GM19035 (cell line): Measurements from ENCODE around the gene SCP2D1.
"Not testable (repeated sequence)": the region's sequence is repeated elsewhere in the genome, so short reads cannot be mapped to it uniquely, and the experiment has no call there.

Experiments used
- ATAC-seq: cut with Tn5 transposase; IDR thresholded peaks from one replicate; pipeline ENCODE4 v1.9.1; 2021; ENCODE audit not compliant: unreplicated experiment

SCP2D1 gene

DNA sequence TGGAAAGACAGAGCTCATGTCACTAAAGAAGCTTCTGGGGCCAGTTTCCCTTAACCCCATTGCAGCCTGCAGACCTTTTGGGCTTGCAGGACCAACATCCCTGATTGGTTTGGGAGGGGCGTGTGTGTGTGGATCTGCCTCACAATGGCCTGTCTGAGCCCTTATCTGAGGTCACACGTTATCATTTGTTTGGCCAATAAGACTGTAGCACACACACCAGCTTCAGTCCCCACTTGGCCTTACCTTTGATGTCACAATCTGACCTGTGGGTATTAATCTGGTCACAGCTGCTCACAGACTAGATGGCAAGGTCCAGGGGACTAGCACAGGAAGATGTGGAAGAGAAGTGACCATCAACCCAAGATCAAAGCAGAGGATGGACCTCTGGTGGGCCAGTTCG is at the start of gene SCP2D1:
Gene SCP2D1, plus strand, starts transcription at position 301 of the 400 bp plus-strand sequence. Its CDS starts 33 bp downstream, at position 334.
- no peak for ATAC-seq

DNA sequence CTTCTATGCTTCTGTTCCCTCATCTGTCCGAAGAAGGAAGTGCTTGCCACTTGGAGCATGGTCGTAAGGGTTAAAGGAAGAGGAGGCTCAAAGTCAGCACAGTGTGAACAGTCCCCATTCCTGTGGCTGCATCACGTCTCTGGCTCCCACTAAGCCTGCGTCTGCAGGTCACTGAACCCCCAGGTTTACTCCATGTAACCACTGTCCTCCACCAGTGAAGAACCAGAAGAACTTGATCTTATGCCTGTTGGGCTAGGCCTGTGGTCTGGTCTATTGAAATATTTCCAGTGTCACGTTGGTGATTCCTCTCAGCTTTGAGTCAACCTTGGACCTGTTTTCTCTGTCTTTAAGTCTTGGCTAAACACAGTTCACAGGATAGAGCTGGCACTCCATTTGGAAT is 45.9 kb upstream of the SCP2D1 start:
- no peak for ATAC-seq

GRCh38 chr20:18773566-18773965 is 40.0 kb upstream of the SCP2D1 start:
- no peak for ATAC-seq

DNA sequence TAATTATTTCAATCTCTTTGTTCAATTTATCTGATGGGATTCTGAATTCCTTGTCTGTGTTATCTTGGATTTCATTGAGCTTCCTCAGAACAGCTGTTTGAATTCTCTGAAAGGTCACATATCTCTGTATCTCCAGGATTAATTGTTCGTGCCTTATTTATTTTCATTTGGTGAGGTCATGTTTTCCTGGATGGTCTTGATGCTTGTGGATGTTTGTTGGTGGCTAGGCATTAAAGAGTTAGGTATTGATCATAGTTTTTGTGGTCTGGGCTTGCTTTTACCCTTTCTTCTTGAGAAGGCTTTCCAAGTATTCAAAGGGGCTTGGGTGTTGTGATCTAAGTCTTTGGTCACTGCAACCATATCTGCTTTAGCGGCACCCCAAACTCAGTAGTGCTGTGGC is 39.4 kb upstream of the SCP2D1 start:
- no peak for ATAC-seq

GRCh38 chr20:18775633-18776032 is 38.0 kb upstream of the SCP2D1 start:
- no peak for ATAC-seq

- no peak for ATAC-seq
Measured at GRCh38 chr20:18778690-18779392, 34.7 kb upstream of the SCP2D1 start.

DNA sequence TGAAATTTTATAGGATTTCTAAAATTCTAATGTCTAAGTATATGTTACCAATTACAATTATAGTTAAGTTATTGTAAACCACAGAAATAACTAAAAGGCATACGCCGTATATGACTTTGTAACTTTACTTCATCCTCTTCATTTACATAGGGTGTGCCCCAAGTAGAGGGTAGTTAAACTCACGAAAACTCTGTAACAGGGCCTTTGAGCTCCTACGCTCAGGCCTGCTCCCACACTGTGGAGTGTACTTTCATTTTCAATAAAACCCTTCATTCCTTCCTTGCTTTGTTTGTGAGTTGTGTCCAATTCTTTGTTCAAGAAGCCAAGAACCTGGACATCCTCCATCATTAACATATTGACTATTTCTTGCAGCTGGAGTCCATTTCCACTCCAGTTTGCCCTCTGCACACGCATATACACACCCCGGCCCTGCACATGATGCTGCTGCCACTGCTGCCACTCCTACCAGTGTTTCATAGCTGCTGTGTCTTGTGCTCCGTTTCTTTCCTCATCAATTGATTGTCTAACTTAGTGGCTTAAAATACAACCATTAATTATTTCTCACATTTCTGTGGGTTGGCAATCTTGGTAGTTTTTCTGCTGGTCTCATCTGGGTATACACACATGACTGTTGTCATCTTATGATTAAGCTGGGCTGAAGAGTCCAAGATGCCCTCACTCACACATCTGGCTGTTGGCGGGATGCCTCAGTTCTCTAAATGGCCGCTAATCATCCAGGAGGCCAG is 33.0 kb upstream of the SCP2D1 start:
- no peak for ATAC-seq

GRCh38 chr20:18781509-18781908 is 32.1 kb upstream of the SCP2D1 start:
- no peak for ATAC-seq

DNA sequence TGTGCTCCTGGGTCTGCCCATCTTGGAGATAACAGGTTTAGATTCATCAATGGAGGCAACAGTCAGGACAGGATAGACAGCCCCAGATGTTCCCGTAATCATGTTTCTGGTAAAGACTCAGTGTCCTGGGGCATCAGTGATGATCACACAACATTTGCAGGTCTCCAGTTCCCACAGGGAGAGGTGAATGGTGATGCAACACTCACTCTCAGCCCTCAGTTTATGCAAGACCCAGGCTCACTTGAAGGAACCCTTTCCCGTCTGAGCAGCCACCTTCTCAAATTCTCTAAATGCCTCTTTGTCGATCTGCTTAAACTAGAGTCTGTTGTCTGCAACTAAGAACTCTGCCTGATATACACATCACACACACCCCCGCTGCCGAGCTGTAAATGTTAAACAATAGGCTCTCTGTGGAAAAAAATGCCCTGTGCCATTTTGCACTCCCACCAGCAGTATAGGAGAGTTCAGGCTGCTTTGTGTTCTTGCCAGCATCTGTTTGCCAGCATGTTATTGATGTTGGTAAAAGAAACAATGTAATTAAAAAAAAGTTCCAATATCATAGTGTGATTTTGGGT is 30.1 kb upstream of the SCP2D1 start:
- no peak for ATAC-seq

- ATAC-seq, result not testable (repeated sequence)
Measured at GRCh38 chr20:18787046-18787445, 26.5 kb upstream of the SCP2D1 start.

DNA sequence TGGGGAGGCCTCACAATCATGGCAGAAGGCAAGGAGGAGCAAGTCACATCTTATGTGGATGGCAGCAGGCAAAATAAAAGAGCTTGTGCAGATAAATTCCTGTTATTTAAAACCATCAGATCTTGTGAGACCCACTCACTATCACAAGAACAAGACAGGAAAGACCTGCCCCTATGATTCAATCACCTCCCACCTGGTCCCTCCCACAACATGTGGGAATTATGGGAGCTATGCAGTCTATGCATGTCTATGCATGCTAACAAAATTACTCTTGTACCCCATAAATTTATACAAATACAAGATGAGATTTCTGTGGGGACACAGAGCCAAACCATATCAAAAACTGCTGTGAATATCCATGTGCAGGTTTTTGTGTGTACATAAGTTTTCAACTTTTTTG is 25.6 kb upstream of the SCP2D1 start:
- no peak for ATAC-seq

GRCh38 chr20:18790787-18791186 is 22.8 kb upstream of the SCP2D1 start:
- ATAC-seq, result no peak

GRCh38 chr20:18793625-18794427 is 19.8 kb upstream of the SCP2D1 start:
- ATAC-seq, result peak; percentile 99

- peak; percentile 18 for ATAC-seq
Measured at GRCh38 chr20:18794428-18794787, 19.2 kb upstream of the SCP2D1 start.

DNA sequence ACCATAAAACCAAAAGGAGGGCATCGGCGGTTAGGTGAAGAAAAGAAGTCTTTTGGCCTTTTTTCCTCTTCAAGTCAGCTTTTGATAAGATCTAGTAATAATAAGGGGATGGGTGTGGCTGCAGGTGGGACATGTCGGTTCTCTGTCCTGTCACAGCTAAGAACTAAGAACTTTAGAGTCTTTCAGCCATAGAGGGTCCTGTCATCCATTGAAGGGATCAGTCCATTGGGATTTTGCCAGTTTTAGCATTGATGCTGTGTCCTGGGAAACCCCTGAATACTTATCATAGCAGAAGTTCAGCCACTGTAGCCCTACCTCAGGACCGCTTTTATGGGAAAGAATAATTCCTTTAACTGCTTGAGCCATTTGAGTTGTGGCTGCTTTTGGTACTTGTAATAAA is 18.2 kb upstream of the SCP2D1 start:
- ATAC-seq, result no peak

DNA sequence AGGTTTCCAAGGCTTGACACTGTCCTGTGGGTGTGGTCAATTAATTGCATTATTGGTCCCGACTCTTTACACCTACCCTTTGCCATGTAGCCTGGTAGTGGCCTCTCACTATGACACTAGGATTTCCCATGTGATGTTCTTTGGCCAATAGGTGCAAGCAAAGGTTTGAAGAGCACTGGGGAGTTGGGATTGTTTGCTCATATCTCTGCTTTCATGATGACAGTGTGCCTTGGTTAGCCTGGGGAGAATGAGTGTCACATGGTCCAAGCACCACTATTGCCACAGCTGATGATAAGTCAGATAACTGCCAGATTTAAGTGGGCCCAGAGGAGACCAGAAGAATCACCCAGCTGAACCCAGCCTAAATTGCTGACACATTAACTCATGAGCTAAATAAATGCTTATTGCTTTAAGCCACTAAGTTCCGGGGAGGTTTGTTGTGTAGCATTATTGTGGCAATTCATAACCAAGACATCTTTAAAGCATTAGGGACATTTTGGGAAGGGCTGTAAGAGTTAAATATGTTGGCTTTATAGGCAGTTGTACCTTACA is 17.2 kb upstream of the SCP2D1 start:
- no peak for ATAC-seq

DNA sequence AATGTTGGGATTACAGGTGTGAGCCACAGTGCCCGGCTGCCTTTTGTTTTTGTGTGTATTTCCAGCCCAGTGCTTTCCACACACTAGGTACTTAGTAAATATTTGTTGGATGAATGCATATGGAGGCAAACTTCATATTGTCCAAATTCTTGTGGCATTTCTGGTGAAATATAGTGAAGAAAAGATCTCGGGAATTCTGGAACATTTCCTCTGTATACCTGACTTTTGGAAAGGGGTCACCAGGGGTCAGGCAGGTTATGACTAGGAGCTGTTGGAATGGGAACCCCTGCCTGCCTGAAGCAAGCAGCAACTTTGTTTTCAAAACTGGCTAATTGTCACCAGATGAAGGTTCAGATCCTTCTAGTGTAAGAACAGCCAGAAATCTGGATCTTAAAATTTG is 12.1 kb upstream of the SCP2D1 start:
- ATAC-seq, result no peak

DNA sequence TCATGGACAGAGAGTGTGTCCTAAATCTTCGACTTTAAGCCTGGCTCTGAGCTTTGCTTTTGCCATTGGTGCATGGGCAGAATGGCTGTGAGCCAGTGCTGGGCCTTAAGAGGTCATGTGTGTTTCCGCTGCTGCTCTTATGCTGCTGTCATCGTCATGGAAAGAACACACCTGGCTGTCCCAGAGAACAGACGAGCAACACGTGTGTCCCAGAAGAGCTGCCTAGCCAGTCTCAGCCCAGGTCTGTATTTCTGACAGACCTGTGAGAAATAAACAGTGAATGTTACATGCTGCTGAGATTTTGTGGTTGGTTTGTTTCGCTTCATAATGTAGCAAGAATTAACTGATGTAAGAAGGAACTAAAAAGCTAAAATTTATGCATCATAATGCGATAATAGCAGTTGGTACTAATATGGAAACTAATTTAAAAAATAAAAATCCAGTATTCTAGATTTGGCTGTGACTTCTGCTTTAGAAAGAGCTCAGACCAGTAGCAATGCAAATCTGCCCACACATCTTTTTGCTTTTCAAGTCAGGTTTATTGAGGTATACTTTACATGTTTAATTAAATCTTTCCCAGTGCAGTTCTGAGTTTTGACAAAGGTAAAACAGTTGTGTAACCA is 11.5 kb upstream of the SCP2D1 start:
- peak; percentile 71 for ATAC-seq

- no peak for ATAC-seq
Measured at GRCh38 chr20:18805881-18806280, 7.7 kb upstream of the SCP2D1 start.

- ATAC-seq, result no peak
Measured at GRCh38 chr20:18808712-18809111, 4.9 kb upstream of the SCP2D1 start.

GRCh38 chr20:18811186-18811585 is 2.4 kb upstream of the SCP2D1 start:
- ATAC-seq, result no peak
